Measurements from ENCODE around the gene ADAMTS2. TPM values are rescaled to one million over a fixed set of nuclear protein-coding genes. Genes with fewer than 3 reads are reported as not detected.
"Not testable (repeated sequence)": the region's sequence is repeated elsewhere in the genome, so short reads cannot be mapped to it uniquely, and the experiment has no call there.

The ADAMTS2 gene
- total and polyA plus RNA-seq, 8 donors = 1.8 to 41.5 (median 11.6) TPM

- Histone ChIP-seq H3K9me3 (no peaks in the 10 kb centered on the region), H3K4me3 (no peak overlapping the region), H3K27ac (no peak overlapping the region), H3K36me3 (no peaks in the 10 kb centered on the region), H3K27me3 (no peaks in the 10 kb centered on the region), H3K4me1 (no peaks in the 10 kb centered on the region)
- TF ChIP-seq CTCF (IDR thresholded peaks at IDR 0.05) (no peak), POLR2AphosphoS5 (IDR thresholded peaks at IDR 0.05) (no peak), POLR2A (IDR thresholded peaks at IDR 0.05) (no peak)
- intact Hi-C loops (cut with DNase I; ENCODE audit: low total_unique reads) = no loop called here
- 65 to 82% (median 77%) methylated on average over 3 of the region's 3 CpGs for WGBS, 5 donors
- DNase-seq = no peak
These were observed 127.9 kb downstream of the ADAMTS2 start for GRCh38 chr5:179217356-179217755.

GRCh38 chr5:179216381-179216780, 128.9 kb downstream of the ADAMTS2 start:
- H3K4me3 ChIP-seq; H3K9me3 ChIP-seq; H3K27ac ChIP-seq; intact Hi-C loops (cut with DNase I; ENCODE audit: low total_unique reads); H3K36me3 ChIP-seq; H3K27me3 ChIP-seq; H3K4me1 ChIP-seq; DNase-seq: not testable (repeated sequence)
- 79 to 93% (median 88%) methylated on average over 12 to 18 of the region's 18 CpGs for WGBS, 5 donors

- 63 to 85% (median 72%) methylated on average over 2 of the region's 2 CpGs for WGBS, 5 donors
- Histone ChIP-seq H3K36me3 (no peaks in the 10 kb centered on the region), H3K4me1 (no peaks in the 10 kb centered on the region), H3K9me3 (no peaks in the 10 kb centered on the region), H3K4me3 (no peak overlapping the region), H3K27ac (no peak overlapping the region), H3K27me3 (no peaks in the 10 kb centered on the region)
- intact Hi-C loops (cut with DNase I; ENCODE audit: low total_unique reads) = no loop called here
- DNase-seq = no peak
- TF ChIP-seq POLR2AphosphoS5 (IDR thresholded peaks at IDR 0.05) (no peak), EP300 (IDR thresholded peaks at IDR 0.05) (no peak), CTCF (IDR thresholded peaks at IDR 0.05) (no peak), POLR2A (IDR thresholded peaks at IDR 0.05) (no peak)
These were observed 129.7 kb downstream of the ADAMTS2 start for GRCh38 chr5:179215576-179215975.

GRCh38 chr5:179214678-179215077, 130.6 kb downstream of the ADAMTS2 start:
- Histone ChIP-seq H3K4me1 (no peaks in the 10 kb centered on the region), H3K36me3 (no peaks in the 10 kb centered on the region), H3K9me3 (no peaks in the 10 kb centered on the region), H3K27ac (no peak overlapping the region), H3K4me3 (no peak overlapping the region), H3K27me3 (no peaks in the 10 kb centered on the region)
- TF ChIP-seq POLR2A (IDR thresholded peaks at IDR 0.05) (no peak), EP300 (IDR thresholded peaks at IDR 0.05) (no peak), POLR2AphosphoS5 (IDR thresholded peaks at IDR 0.05) (no peak), CTCF (IDR thresholded peaks at IDR 0.05) (no peak)
- 89 to 96% (median 94%) methylated on average over 7 of the region's 7 CpGs for WGBS, 5 donors
- intact Hi-C loops (cut with DNase I; ENCODE audit: low total_unique reads) = no loop called here
- DNase-seq = no peak

GRCh38 chr5:179212870-179213269, 132.4 kb downstream of the ADAMTS2 start:
- TF ChIP-seq POLR2AphosphoS5 (IDR thresholded peaks at IDR 0.05) = no peak
- no peak for TF ChIP-seq POLR2A (IDR thresholded peaks at IDR 0.05)
- no peak for TF ChIP-seq EP300 (IDR thresholded peaks at IDR 0.05)
- no peak for TF ChIP-seq CTCF (IDR thresholded peaks at IDR 0.05)
- DNase-seq = no peak
- intact Hi-C loops (cut with DNase I; ENCODE audit: low total_unique reads) = no loop called here

More at GRCh38 chr5:179212870-179213269, 132.4 kb downstream of the ADAMTS2 start:
- no peak overlapping the region for H3K4me3 ChIP-seq
- no peak overlapping the region for H3K27ac ChIP-seq
- H3K27me3 ChIP-seq = no peaks in the 10 kb centered on the region
- 47 to 93% (median 81%) methylated on average over 6 to 10 of the region's 10 CpGs for WGBS, 5 donors
- no peaks in the 10 kb centered on the region for H3K36me3 ChIP-seq
- no peaks in the 10 kb centered on the region for H3K9me3 ChIP-seq
- H3K4me1 ChIP-seq = no peaks in the 10 kb centered on the region
